ENCODE results near the gene ANKRD42.
"Not testable (repeated sequence)": the region's sequence is repeated elsewhere in the genome, so short reads cannot be mapped to it uniquely, and the experiment has no call there.

The ANKRD42 gene

GRCh38 chr11:83174008-83174407 lies 19.5 kb upstream of the ANKRD42 start:
- no peak for DNase-seq (ENCODE audit: low read depth)

GRCh38 chr11:83175815-83176214 lies 17.7 kb upstream of the ANKRD42 start:
- DNase-seq (ENCODE audit: low read depth): no peak

GRCh38 chr11:83181815-83182214 lies 11.7 kb upstream of the ANKRD42 start:
- no peak for DNase-seq (ENCODE audit: low read depth)

- no peak for DNase-seq (ENCODE audit: low read depth)
Observed at GRCh38 chr11:83185767-83186166, 7.7 kb upstream of the ANKRD42 start.

- DNase-seq (ENCODE audit: low read depth): no peak
Observed at GRCh38 chr11:83187465-83187864, 6.0 kb upstream of the ANKRD42 start.

- no peak for DNase-seq (ENCODE audit: low read depth)
Observed at GRCh38 chr11:83191491-83191890, 2.0 kb upstream of the ANKRD42 start.

GRCh38 chr11:83191986-83192385 lies 1.5 kb upstream of the ANKRD42 start:
- no peak for DNase-seq (ENCODE audit: low read depth)

- DNase-seq (ENCODE audit: low read depth): no peak
Observed at GRCh38 chr11:83192606-83193245, 786 bp upstream of the ANKRD42 start.

- DNase-seq (ENCODE audit: low read depth): peak; percentile 37
Observed at GRCh38 chr11:83194281-83195142, 1.0 kb downstream of the ANKRD42 start.

- DNase-seq (ENCODE audit: low read depth): no peak
Observed at GRCh38 chr11:83195143-83195466, 1.6 kb downstream of the ANKRD42 start.

- no peak for DNase-seq (ENCODE audit: low read depth)
Observed at GRCh38 chr11:83195649-83196048, 2.1 kb downstream of the ANKRD42 start.

- no peak for DNase-seq (ENCODE audit: low read depth)
Observed at GRCh38 chr11:83200035-83200434, 6.5 kb downstream of the ANKRD42 start.

- DNase-seq (ENCODE audit: low read depth): no peak
Observed at GRCh38 chr11:83205608-83206185, 12.2 kb downstream of the ANKRD42 start.

- no peak for DNase-seq (ENCODE audit: low read depth)
Observed at GRCh38 chr11:83206221-83206620, 12.7 kb downstream of the ANKRD42 start.

GRCh38 chr11:83206771-83207382 lies 13.4 kb downstream of the ANKRD42 start:
- DNase-seq (ENCODE audit: low read depth): not testable (repeated sequence)

GRCh38 chr11:83219095-83219494 lies 25.6 kb downstream of the ANKRD42 start:
- DNase-seq (ENCODE audit: low read depth): no peak

- DNase-seq (ENCODE audit: low read depth): no peak
Observed at GRCh38 chr11:83220260-83220659, 26.7 kb downstream of the ANKRD42 start.

GRCh38 chr11:83221694-83222093 lies 28.2 kb downstream of the ANKRD42 start:
- no peak for DNase-seq (ENCODE audit: low read depth)

- DNase-seq (ENCODE audit: low read depth): no peak
Observed at GRCh38 chr11:83222499-83222898, 29.0 kb downstream of the ANKRD42 start.

- DNase-seq (ENCODE audit: low read depth): no peak
Observed at GRCh38 chr11:83223457-83223856, 29.9 kb downstream of the ANKRD42 start.

- DNase-seq (ENCODE audit: low read depth): no peak
Observed at GRCh38 chr11:83235825-83236224, 42.3 kb downstream of the ANKRD42 start.

- DNase-seq (ENCODE audit: low read depth): no peak
Observed at GRCh38 chr11:83238111-83238510, 44.6 kb downstream of the ANKRD42 start.

All from stimulated activated CD8-positive, alpha-beta memory T cell treated with anti-CD3 and anti-CD28 coated beads, Interleukin-12 subunit alpha, Interleukin-12 subunit beta, amount 100 ng/mL, for 4 hours (primary cell).